H1 (cell line): ENCODE measurements around the gene HBQ1. TPM values are rescaled to one million over a fixed set of nuclear protein-coding genes. Genes with fewer than 3 reads are reported as not detected.

Experiments used
- CTCF ChIA-PET: fragments of 300-600 bp; sonication (Branson Sonifier 250); formaldehyde crosslinking; loops from one replicate; lab custom pipeline; 2021; ENCODE audit not compliant: partially characterized antibody; lab: Charles Lee
- POLR2A ChIA-PET: fragments of 300-600 bp; sonication (Branson Sonifier 250); formaldehyde crosslinking; loops from one replicate; lab custom pipeline; 2021; ENCODE audit warnings: inconsistent platforms; ENCODE audit not compliant: partially characterized antibody; lab: Charles Lee
- DNase-seq, 2 experiments: peaks; one replicate each; pipeline versions ENCODE4 v3.0.0 to v3.0.0-alpha.2; 2010 to 2022; ENCODE audit warnings: low spot score in 2 of 2, low read depth in 1 of 2, mixed read lengths in 1 of 2
- FAIRE-seq: peaks from 2 replicates; lab custom pipeline; 2011; peaks lifted over from hg19 to GRCh38; lab: Jason Lieb, UNC
- H2AFZ ChIP-seq: 2 replicates; pipeline ENCODE4 v1.8.1; 2012; ENCODE audit warnings: low read length, inconsistent platforms
- H2AK5ac ChIP-seq: 2 replicates; pipeline ENCODE4 v1.6.1; 2013; ENCODE audit warnings: low read depth, low read length
- H2BK120ac ChIP-seq: replicated peaks from 2 replicates; pipeline ENCODE3; 2013; ENCODE audit warnings: low read depth, low read length, inconsistent platforms
- H2BK12ac ChIP-seq: 2 replicates; pipeline ENCODE4 v1.6.1; 2013; ENCODE audit warnings: low read depth, low read length
- H2BK15ac ChIP-seq: 2 replicates; pipeline ENCODE4 v1.6.1; 2013; ENCODE audit warnings: low read length
- H2BK20ac ChIP-seq: 2 replicates; pipeline ENCODE4 v1.6.1; 2013; ENCODE audit warnings: low read length
- H2BK5ac ChIP-seq: 2 replicates; pipeline ENCODE4 v1.6.1; 2013; ENCODE audit warnings: low read depth, low read length
- H3K14ac ChIP-seq: 2 replicates; pipeline ENCODE4 v1.6.1; 2013; ENCODE audit warnings: inconsistent platforms; ENCODE audit not compliant: insufficient read length
- H3K18ac ChIP-seq: 2 replicates; pipeline ENCODE4 v1.6.1; 2013; ENCODE audit warnings: low read length; ENCODE audit errors: extremely low read depth
- H3K23ac ChIP-seq: 2 replicates; pipeline ENCODE4 v1.6.1; 2013; ENCODE audit warnings: inconsistent platforms; ENCODE audit not compliant: insufficient read length
- H3K23me2 ChIP-seq: 2 replicates; pipeline ENCODE4 v1.6.1; 2013; ENCODE audit warnings: low read depth, low read length
- H3K27ac ChIP-seq: 2 replicates; pipeline ENCODE4 v1.6.1; 2011; ENCODE audit warnings: low read depth, low read length, inconsistent platforms
- H3K27me3 ChIP-seq, 4 experiments: replicated peaks in 1 of 4; 1 replicate in 1 of 4; 2 replicates in 3 of 4; pipeline versions ENCODE4 v1.6.1 to v1.8.1; 2011 to 2013; ENCODE audit warnings: low read length in 3 of 4, mild to moderate bottlenecking in 3 of 4, inconsistent platforms in 2 of 4, mixed read lengths in 2 of 4, moderate library complexity in 1 of 4; ENCODE audit not compliant: control insufficient read depth in 3 of 4, insufficient read depth in 3 of 4; ENCODE audit errors: extremely low read depth in 1 of 4
- H3K36me3 ChIP-seq, 4 experiments: 2 replicates each; pipeline versions ENCODE4 v1.6.1 to v1.8.1; 2011 to 2013; ENCODE audit warnings: mild to moderate bottlenecking in 4 of 4, low read length in 3 of 4, moderate library complexity in 2 of 4, control low read depth in 1 of 4, inconsistent platforms in 1 of 4; ENCODE audit not compliant: insufficient read depth in 4 of 4, control insufficient read depth in 2 of 4
- H3K4ac ChIP-seq: replicated peaks from 2 replicates; pipeline ENCODE3; 2013; ENCODE audit warnings: low read length, low read depth, mixed read lengths, inconsistent platforms; ENCODE audit not compliant: insufficient read length
- H3K4me1 ChIP-seq, 4 experiments: replicated peaks in 1 of 4; 1 replicate in 1 of 4; 2 replicates in 3 of 4; pipeline versions ENCODE4 v1.6.1 to v1.8.1; 2011 to 2013; ENCODE audit warnings: low read length in 3 of 4, inconsistent platforms in 2 of 4, mixed read lengths in 1 of 4; ENCODE audit not compliant: insufficient read depth in 4 of 4, control insufficient read depth in 3 of 4
- H3K4me2 ChIP-seq, 2 experiments: 2 replicates each; pipeline versions ENCODE4 v1.6.1 to v1.8.1; 2011 to 2013; ENCODE audit warnings: low read depth in 2 of 2, low read length in 2 of 2, control low read depth in 1 of 2, inconsistent platforms in 1 of 2, mild to moderate bottlenecking in 1 of 2; ENCODE audit not compliant: insufficient read depth in 1 of 2
- H3K4me3 ChIP-seq, 4 experiments: fragments of 200-600, 300-600 bp in 1 of 4; sonication (generic), shearing (Covaris generic), sonication (Bioruptor Twin) in 1 of 4; 2 replicates each; pipeline versions ENCODE4 v1.5.1 to v1.8.1; 2011 to 2016; ENCODE audit warnings: low read length in 4 of 4, low read depth in 3 of 4, control low read depth in 2 of 4, inconsistent platforms in 2 of 4, mild to moderate bottlenecking in 2 of 4, mixed read lengths in 1 of 4, moderate library complexity in 1 of 4; ENCODE audit not compliant: insufficient read depth in 2 of 4; ENCODE audit errors: extremely low read depth in 1 of 4
- H3K56ac ChIP-seq: replicated peaks from 2 replicates; pipeline ENCODE3; 2013; ENCODE audit warnings: low read depth, mild to moderate bottlenecking, mixed read lengths, low read length, inconsistent platforms; ENCODE audit not compliant: insufficient read length
- H3K79me1 ChIP-seq: 2 replicates; pipeline ENCODE4 v1.6.1; 2013; ENCODE audit warnings: low read depth, low read length, control low read depth
- H3K79me2 ChIP-seq, 2 experiments: 2 replicates each; pipeline versions ENCODE4 v1.6.1 to v1.8.1; 2012 to 2013; ENCODE audit warnings: low read length in 2 of 2, mild to moderate bottlenecking in 2 of 2, inconsistent platforms in 1 of 2; ENCODE audit not compliant: insufficient read depth in 2 of 2, control insufficient read depth in 1 of 2
- H3K9ac ChIP-seq, 4 experiments: replicated peaks in 1 of 4; 1 replicate in 1 of 4; 2 replicates in 3 of 4; pipeline versions ENCODE4 v1.6.1 to v1.8.1; 2011 to 2013; ENCODE audit warnings: low read depth in 3 of 4, low read length in 3 of 4, control low read depth in 2 of 4, mild to moderate bottlenecking in 2 of 4, moderate library complexity in 2 of 4, inconsistent platforms in 1 of 4; ENCODE audit errors: extremely low read depth in 1 of 4
- H3K9me3 ChIP-seq, 2 experiments: 2 replicates each; pipeline versions ENCODE4 v1.6.1 to v1.8.1; 2012 to 2013; ENCODE audit warnings: mild to moderate bottlenecking in 2 of 2, moderate library complexity in 2 of 2, control low read depth in 1 of 2, inconsistent platforms in 1 of 2, low read depth in 1 of 2, low read length in 1 of 2, mixed read lengths in 1 of 2; ENCODE audit not compliant: insufficient read depth in 2 of 2
- H4K20me1 ChIP-seq, 2 experiments: replicated peaks in 1 of 2; 2 replicates each; pipeline versions ENCODE3 to v1.8.1; 2011 to 2013; ENCODE audit warnings: inconsistent platforms in 2 of 2, low read length in 2 of 2, mild to moderate bottlenecking in 1 of 2; ENCODE audit not compliant: insufficient read depth in 2 of 2, control insufficient read depth in 1 of 2
- H4K5ac ChIP-seq: 2 replicates; pipeline ENCODE4 v1.6.1; 2013; ENCODE audit warnings: low read length, low read depth, mixed read lengths, inconsistent platforms; ENCODE audit not compliant: insufficient read length
- H4K8ac ChIP-seq: 2 replicates; pipeline ENCODE4 v1.8.0; 2013; ENCODE audit warnings: mild to moderate bottlenecking, moderate library complexity, low read length, inconsistent platforms; ENCODE audit not compliant: insufficient read depth; ENCODE audit errors: extremely low read depth
- H4K91ac ChIP-seq: replicated peaks from 2 replicates; pipeline ENCODE3; 2013; ENCODE audit warnings: low read length, mixed read lengths, inconsistent platforms; ENCODE audit not compliant: insufficient read length
- CBX8 ChIP-seq: fragments of 300-800, 300-1000 bp; sonication (generic); IDR thresholded peaks from 2 replicates; pipeline ENCODE4 v1.7.1; 2016; ENCODE audit warnings: low read depth, low read length, borderline replicate concordance
- CEBPB ChIP-seq: IDR thresholded peaks from 2 replicates; pipeline ENCODE4 v1.6.1; 2012; ENCODE audit warnings: low read depth, low read length
- CTCF ChIP-seq, 3 experiments: IDR thresholded peaks; 1 replicate in 2 of 3; 2 replicates in 1 of 3; pipeline versions ENCODE4 v1.5.1 to v1.6.1; 2011; ENCODE audit warnings: low read length in 3 of 3, mild to moderate bottlenecking in 3 of 3, inconsistent platforms in 2 of 3, low read depth in 1 of 3, moderate library complexity in 1 of 3; ENCODE audit not compliant: insufficient read depth in 1 of 3; ENCODE audit errors: control extremely low read depth in 1 of 3
- NRF1 ChIP-seq: IDR thresholded peaks from 2 replicates; pipeline ENCODE4 v1.6.1; 2011; ENCODE audit warnings: mild to moderate bottlenecking, low read depth, low read length, improper control_type of control experiment
- RNF2 ChIP-seq: fragments of 200-900, 300-1000 bp; sonication (generic); IDR thresholded peaks from 2 replicates; pipeline ENCODE4 v1.7.1; 2016; ENCODE audit warnings: borderline replicate concordance, low read depth, mild to moderate bottlenecking, antibody characterized with exemption, low read length; ENCODE audit not compliant: poor library complexity, severe bottlenecking; ENCODE audit errors: missing control alignments
- SRF ChIP-seq: IDR thresholded peaks from 2 replicates; pipeline ENCODE4 v1.6.1; 2011; ENCODE audit warnings: mild to moderate bottlenecking, low read depth, low read length, moderate library complexity
- TAF7 ChIP-seq: optimal IDR thresholded peaks from 2 replicates; pipeline ENCODE3; 2011; ENCODE audit warnings: low read depth, mild to moderate bottlenecking, inconsistent platforms, low read length, moderate library complexity, borderline replicate concordance
- TBP ChIP-seq: IDR thresholded peaks from 2 replicates; pipeline ENCODE4 v1.6.1; 2011; ENCODE audit warnings: low read depth, low read length, improper control_type of control experiment
- TEAD4 ChIP-seq: IDR thresholded peaks from 2 replicates; pipeline ENCODE4 v1.6.1; 2012; ENCODE audit warnings: low read depth, low read length, inconsistent platforms, mixed read lengths
- WGBS, 2 experiments: shearing (Covaris generic) in 1 of 2; methylation state at CpG; one replicate each; pipeline versions ENCODE4 v1.1.6 to v1.1.7; 2013 to 2015; ENCODE audit warnings: low lambda C conversion rate in 2 of 2, mixed read lengths in 2 of 2, inconsistent platforms in 1 of 2, low coverage in 1 of 2, missing lambda C conversion rate in 1 of 2; ENCODE audit not compliant: insufficient replicate concordance in 2 of 2, insufficient coverage in 1 of 2, insufficient read length in 1 of 2; ENCODE audit errors: extremely low coverage in 1 of 2, missing lambda C conversion rate in 1 of 2; 5-methylcytosine and 5-hydroxymethylcytosine counted together
- polyA plus RNA-seq, 7 experiments: library from polyadenylated mRNA; depleted of rRNA in 3 of 7; stranded (reverse) in 5 of 7; unstranded in 2 of 7; fragments of >200 nt in 5 of 7; fragments of 200-250 nt in 2 of 7; gene quantifications; 1 replicate in 5 of 7; 2 replicates in 1 of 7; 4 replicates in 1 of 7; pipeline versions ENCODE4 v1.2.1 to v1.2.3, GENCODE V29; 2011 to 2013; ENCODE audit warnings: missing spikeins in 2 of 7, mixed read lengths in 2 of 7
- total RNA-seq: library from RNA; stranded (reverse); fragmentation: NEBNext Ultra II Directional; extraction: Animal tissue kit (Norgen Biotek cat#: 25700); gene quantifications from 2 replicates; pipeline ENCODE4 v1.2.1, GENCODE V29; 2021

Gene HBQ1
- total and polyA plus RNA-seq, 2 of the 8 experiments (the other 6 are each of a cell fraction or from before 2014, with no cell fraction given), result 2.9 to 17.1 TPM

GRCh38 chr16:140175-140857 is 39.9 kb upstream of the HBQ1 start:
- H4K5ac ChIP-seq, result no peak overlapping the region
- H2BK15ac ChIP-seq, result no peak overlapping the region
- H3K9ac ChIP-seq, result no peak overlapping the region
- H3K56ac ChIP-seq, result no peak overlapping the region
- no peak overlapping the region for H3K23ac ChIP-seq
- no peaks in the 10 kb centered on the region for H3K27me3 ChIP-seq
- no peak overlapping the region for H2BK5ac ChIP-seq
- no peaks in the 10 kb centered on the region for H3K23me2 ChIP-seq
- POLR2A ChIA-PET, result interaction anchor here (0.7 to 1.4 kb wide), 4 partner anchors 11 to 88 kb away, joined by 3 read pairs; partner anchors contain the start of genes HBQ1, POLR3K and SNRNP25
- H3K4me3 ChIP-seq, result no peak overlapping the region
- FAIRE-seq (no peak), DNase-seq (no peak)
- no peak overlapping the region for H4K91ac ChIP-seq
- no peak overlapping the region for H4K8ac ChIP-seq
- H3K18ac ChIP-seq, result no peak overlapping the region
- no peak overlapping the region for H3K14ac ChIP-seq
- H3K9me3 ChIP-seq, result no peaks in the 10 kb centered on the region
- peaks cover 0 to 6% of the 10 kb centered on the region in 2 experiments; a peak in 1 of 4 replicates for H3K79me2 ChIP-seq
- H2BK12ac ChIP-seq, result no peak overlapping the region
- no peak overlapping the region for H2AFZ ChIP-seq
- H3K4me2 ChIP-seq, result no peak overlapping the region
- no peak overlapping the region for H3K4ac ChIP-seq
- H3K4me1 ChIP-seq, result no peaks in the 10 kb centered on the region; a peak in 2 of 7 replicates
- H2BK120ac ChIP-seq, result no peak overlapping the region
- peaks cover 2% of the 10 kb centered on the region; the same call in 1 of the 2 replicates for H3K79me1 ChIP-seq
- no peak overlapping the region for H3K27ac ChIP-seq
- 75% methylated on average over 10 of the region's 10 CpGs; no CpG with 5 or more reads in 1 of the 2 experiments for WGBS, 2 experiments
- CTCF ChIA-PET, result interaction anchor here (1.0 to 1.4 kb wide), 5 partner anchors 19 to 74 kb away, joined by 3 to 5 read pairs (median 4); no protein-coding TSS in a partner anchor
- H4K20me1 ChIP-seq, result no peaks in the 10 kb centered on the region
- no peak overlapping the region for H2AK5ac ChIP-seq
- no peak overlapping the region for H2BK20ac ChIP-seq
- H3K36me3 ChIP-seq, result no peaks in the 10 kb centered on the region
- TF ChIP-seq TBP (no peak), TAF7 (no peak), CBX8 (no peak), CEBPB (no peak), CTCF (IDR thresholded peaks at IDR 0.05; ENCODE audit: control extremely low read depth in 1 of 3, insufficient read depth in 1 of 3, low read depth in 1 of 3, low read length in 3 of 3) (no peak), RNF2 (no peak), NRF1 (no peak), SRF (no peak), TEAD4 (peak; percentile 45; the same call in 1 of the 2 replicates)
